ENCODE results near the gene CSNK1G1. TPM values are rescaled to one million over a fixed set of nuclear protein-coding genes. Genes with fewer than 3 reads are reported as not detected.

CSNK1G1 gene
- total and polyA plus RNA-seq, 12 donors: 1.9 to 9.4 (median 7.4) TPM

GRCh38 chr15:64249883-64250575 lies 105.9 kb downstream of the CSNK1G1 start:
- intact Hi-C loops (cut with DNase I): no loop called here
- H3K27me3 ChIP-seq: no peaks in the 10 kb centered on the region

GRCh38 chr15:64249406-64249805 lies 106.6 kb downstream of the CSNK1G1 start:
- WGBS, 2 donors: 91 to 94% methylated on average over 3 of the region's 3 CpGs
- Histone ChIP-seq H3K9me3 (no peaks in the 10 kb centered on the region), H3K4me3 (no peak overlapping the region), H3K27ac (no peak overlapping the region), H3K36me3 (peaks cover 0 to 8% (median 0%) of the 10 kb centered on the region in 9 donors), H3K27me3 (no peaks in the 10 kb centered on the region), H3K4me1 (peaks cover 0 to 27% (median 10%) of the 10 kb centered on the region in 9 donors)
- ATAC-seq (no peak), DNase-seq (no peak)
- TF ChIP-seq CTCF (IDR thresholded peaks at IDR 0.05): no peak
- intact Hi-C loops (cut with DNase I): no loop called here

More at GRCh38 chr15:64249883-64250575, 105.9 kb downstream of the CSNK1G1 start:
- peaks cover 0 to 8% (median 0%) of the 10 kb centered on the region in 9 donors for H3K36me3 ChIP-seq
- DNase-seq: no peak
- peaks cover 0 to 27% (median 10%) of the 10 kb centered on the region in 9 donors for H3K4me1 ChIP-seq
- H3K27ac ChIP-seq: no peak overlapping the region
- H3K4me3 ChIP-seq: no peak overlapping the region
- no peak for ATAC-seq
- H3K9me3 ChIP-seq: no peaks in the 10 kb centered on the region
- no peak for TF ChIP-seq CTCF (IDR thresholded peaks at IDR 0.05)

GRCh38 chr15:64247906-64248541 lies 107.9 kb downstream of the CSNK1G1 start:
- DNase-seq (no peak), ATAC-seq (peak in 7 of 8 donors; percentile 58 to 92 (median 72))
- no peak for TF ChIP-seq CTCF (IDR thresholded peaks at IDR 0.05)
- H3K4me3 ChIP-seq: no peak overlapping the region
- intact Hi-C loops (cut with DNase I): no loop called here
- H3K9me3 ChIP-seq: no peaks in the 10 kb centered on the region
- peaks cover 0 to 8% (median 0%) of the 10 kb centered on the region in 9 donors for H3K36me3 ChIP-seq
- H3K27ac ChIP-seq: peak overlapping the region in 9 of 10 donors; percentile 5 to 77 (median 41)
- H3K27me3 ChIP-seq: no peaks in the 10 kb centered on the region
- H3K4me1 ChIP-seq: peaks cover 0 to 27% (median 10%) of the 10 kb centered on the region in 9 donors
- WGBS, 2 donors: 60 to 69% methylated on average over 2 of the region's 2 CpGs

GRCh38 chr15:64247535-64247905 lies 108.5 kb downstream of the CSNK1G1 start:
- peak overlapping the region in 7 of 10 donors; percentile 9 to 77 (median 41) for H3K27ac ChIP-seq
- no peak for DNase-seq
- no peaks in the 10 kb centered on the region for H3K27me3 ChIP-seq
- peaks cover 0 to 8% (median 0%) of the 10 kb centered on the region in 9 donors for H3K36me3 ChIP-seq
- H3K4me3 ChIP-seq: no peak overlapping the region
- TF ChIP-seq CTCF (IDR thresholded peaks at IDR 0.05): no peak
- no peaks in the 10 kb centered on the region for H3K9me3 ChIP-seq
- H3K4me1 ChIP-seq: peaks cover 0 to 27% (median 10%) of the 10 kb centered on the region in 9 donors
- no peak for ATAC-seq
- intact Hi-C loops (cut with DNase I): no loop called here

All from heart right ventricle (tissue), 16 donors.